HG02973 (cell line): ENCODE measurements around the gene TSEN34.

Experiments used
- ATAC-seq: cut with Tn5 transposase; IDR thresholded peaks from one replicate; pipeline ENCODE4 v1.9.1; 2021; ENCODE audit warnings: moderate library complexity; ENCODE audit not compliant: unreplicated experiment

TSEN34 gene

GRCh38 chr19:54191011-54191810, at the start of gene TSEN34:
TSS of gene TSEN34 (plus strand) at chr19:54191308. CDS start at chr19:54191365, 57 bp downstream.
- ATAC-seq = peak; percentile 24

GRCh38 chr19:54141356-54141755, 49.8 kb upstream of the TSEN34 start:
- no peak for ATAC-seq

GRCh38 chr19:54142166-54142780, 48.8 kb upstream of the TSEN34 start:
- no peak for ATAC-seq

- ATAC-seq = no peak
Observed at GRCh38 chr19:54145541-54146158, 45.5 kb upstream of the TSEN34 start.

- ATAC-seq = no peak
Observed at GRCh38 chr19:54147676-54148075, 43.4 kb upstream of the TSEN34 start.

GRCh38 chr19:54148158-54148557, 43.0 kb upstream of the TSEN34 start:
- no peak for ATAC-seq

GRCh38 chr19:54149021-54149812, 41.9 kb upstream of the TSEN34 start:
- no peak for ATAC-seq

GRCh38 chr19:54151362-54152035, 39.6 kb upstream of the TSEN34 start:
- ATAC-seq = no peak

GRCh38 chr19:54152267-54152666, 38.8 kb upstream of the TSEN34 start:
- ATAC-seq = no peak

GRCh38 chr19:54152878-54153524, 38.1 kb upstream of the TSEN34 start:
- ATAC-seq = no peak

- no peak for ATAC-seq
Observed at GRCh38 chr19:54153731-54154326, 37.3 kb upstream of the TSEN34 start.

- ATAC-seq = no peak
Observed at GRCh38 chr19:54154603-54155345, 36.3 kb upstream of the TSEN34 start.

- ATAC-seq = no peak
Observed at GRCh38 chr19:54155694-54156093, 35.4 kb upstream of the TSEN34 start.

- ATAC-seq = no peak
Observed at GRCh38 chr19:54156490-54156889, 34.6 kb upstream of the TSEN34 start.

GRCh38 chr19:54156953-54157352, 34.2 kb upstream of the TSEN34 start:
- no peak for ATAC-seq

GRCh38 chr19:54158812-54159351, 32.2 kb upstream of the TSEN34 start:
- ATAC-seq = no peak

- peak; percentile 76 for ATAC-seq
Observed at GRCh38 chr19:54159352-54160181, 31.5 kb upstream of the TSEN34 start, which contains the start of gene LENG1. TSS of gene LENG1 (minus strand) at chr19:54159721. CDS start at chr19:54159695, 26 bp downstream.
